Fibroblast of villous mesenchyme (primary cell): ENCODE results near the gene UQCC5. TPM values are rescaled to one million over a fixed set of nuclear protein-coding genes. Genes with fewer than 3 reads are reported as not detected.

ENCODE experiments used
- DNase-seq: peaks from one replicate; pipeline ENCODE4 v3.0.0-alpha.2; 2010; ENCODE audit warnings: low read depth
- H3K4me3 ChIP-seq: 2 replicates; pipeline ENCODE4 v1.5.1; 2011; ENCODE audit warnings: low read depth, mild to moderate bottlenecking, low read length
- CTCF ChIP-seq: IDR thresholded peaks from 2 replicates; pipeline ENCODE4 v1.5.1; 2012; ENCODE audit warnings: low read depth, mild to moderate bottlenecking, low read length; ENCODE audit not compliant: insufficient read depth
- total RNA-seq: library from RNA; depleted of rRNA; stranded (reverse); fragments of >200 nt; gene quantifications from 2 replicates; pipeline ENCODE4 v1.2.3, GENCODE V29; 2012

Gene UQCC5
- total RNA-seq, 1 donor: 17.7 TPM

- DNase-seq: no peak
- no peak for TF ChIP-seq CTCF
- H3K4me3 ChIP-seq: no peak overlapping the region
Observed at GRCh38 chr3:52490939-52491526, 45.4 kb upstream of the UQCC5 start.

DNA sequence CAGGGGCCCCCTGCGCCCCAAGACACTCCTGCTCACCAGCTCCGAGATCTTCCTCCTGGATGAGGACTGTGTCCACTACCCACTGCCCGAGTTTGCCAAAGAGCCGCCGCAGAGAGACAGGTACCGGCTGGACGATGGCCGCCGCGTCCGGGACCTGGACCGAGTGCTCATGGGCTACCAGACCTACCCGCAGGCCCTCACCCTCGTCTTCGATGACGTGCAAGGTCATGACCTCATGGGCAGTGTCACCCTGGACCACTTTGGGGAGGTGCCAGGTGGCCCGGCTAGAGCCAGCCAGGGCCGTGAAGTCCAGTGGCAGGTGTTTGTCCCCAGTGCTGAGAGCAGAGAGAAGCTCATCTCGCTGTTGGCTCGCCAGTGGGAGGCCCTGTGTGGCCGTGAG, 44.3 kb upstream of the UQCC5 start:
- DNase-seq: no peak
- no peak overlapping the region for H3K4me3 ChIP-seq
- no peak for TF ChIP-seq CTCF

- no peak for DNase-seq
- no peak overlapping the region for H3K4me3 ChIP-seq
- no peak for TF ChIP-seq CTCF
Observed at GRCh38 chr3:52493232-52494017, 43.0 kb upstream of the UQCC5 start.

DNA sequence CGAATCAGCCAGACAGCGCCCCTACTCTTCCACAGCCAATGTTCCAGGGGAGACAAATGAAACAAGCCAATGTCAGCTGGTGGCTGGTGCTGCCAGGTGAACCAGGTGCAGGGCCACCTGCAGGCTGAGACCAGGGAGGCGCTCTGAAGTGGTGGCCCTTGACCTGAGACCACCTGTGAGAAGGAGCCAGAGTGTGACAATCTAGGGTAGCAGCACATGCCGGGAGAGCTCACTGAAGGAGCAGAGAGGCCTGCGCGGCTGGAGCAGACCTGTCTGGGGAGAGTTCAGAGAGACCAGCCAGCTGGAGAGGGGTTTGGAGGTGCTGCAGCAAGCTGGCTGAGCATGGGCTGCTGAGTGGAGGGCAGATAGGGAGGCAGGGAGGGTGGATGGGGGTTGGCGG, 42.0 kb upstream of the UQCC5 start:
- no peak for TF ChIP-seq CTCF
- no peak overlapping the region for H3K4me3 ChIP-seq
- DNase-seq: no peak

GRCh38 chr3:52494886-52495495, 41.4 kb upstream of the UQCC5 start, which contains the start of gene STAB1:
Gene STAB1 (plus strand): TSS chr3:52495338. CDS start chr3:52495414, 76 bp downstream.
- no peak for TF ChIP-seq CTCF
- no peak for DNase-seq
- no peak within 1 kb of the TSS for H3K4me3 ChIP-seq

DNA sequence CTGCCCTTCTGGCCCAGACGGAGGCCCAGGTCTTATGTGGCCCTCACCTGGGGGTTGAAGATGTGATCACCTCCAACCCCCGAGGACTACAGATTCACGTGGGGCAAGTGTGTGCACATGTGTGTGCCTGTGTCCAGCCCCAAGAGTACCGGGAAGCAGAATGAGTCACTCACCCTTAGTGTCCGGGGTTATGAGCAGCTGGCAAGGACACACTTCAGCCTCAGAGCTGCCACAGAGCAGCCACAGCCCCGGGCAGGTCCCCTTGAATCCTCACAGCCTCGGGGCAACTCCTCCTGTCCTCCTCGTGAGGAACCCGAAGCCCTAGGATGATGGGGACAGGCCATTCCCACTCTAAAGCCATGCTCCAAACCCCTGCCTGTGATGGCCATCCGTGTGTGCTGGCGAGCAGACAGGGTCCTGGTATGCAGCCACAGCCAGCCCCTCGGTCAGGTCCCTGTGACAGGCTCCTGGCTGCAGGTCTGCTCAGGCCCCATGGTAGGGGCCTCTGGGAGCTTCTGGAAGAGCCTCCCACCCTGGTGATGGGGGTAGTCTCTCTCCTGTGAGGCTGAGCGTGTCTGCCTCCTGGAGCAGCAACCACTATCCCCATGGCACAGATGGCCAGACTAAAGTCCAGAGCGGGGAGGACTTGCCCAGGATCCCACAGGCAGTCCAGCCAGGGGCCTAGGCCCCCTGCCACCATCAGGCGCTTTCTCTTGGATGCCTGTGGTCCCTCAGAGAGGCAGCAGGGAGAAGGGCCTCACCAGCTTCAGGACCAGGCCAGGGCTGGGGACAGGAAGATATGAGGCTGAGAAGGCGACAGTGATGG, 40.4 kb upstream of the UQCC5 start:
- DNase-seq: peak; percentile 64
- TF ChIP-seq CTCF: no peak
- no peak overlapping the region for H3K4me3 ChIP-seq
